Body of pancreas (tissue), 4 donors: ENCODE results near the gene TIGD2. TPM values are rescaled to one million over a fixed set of nuclear protein-coding genes. Genes with fewer than 3 reads are reported as not detected.

ENCODE experiments used
- ATAC-seq: fragments of 150-250 bp; one replicate; pipeline ENCODE4 v1.9.1; 2016
- DNase-seq, 4 donors: peaks; one replicate each; pipeline ENCODE4 v3.0.0-alpha.2; 2019
- H3K27ac ChIP-seq, 4 donors: fragments of 200-600 bp; sonication (generic); 1 replicate in 3 of 4; 2 replicates in 1 of 4; pipeline versions ENCODE4 v1.5.1 to v1.6.1; 2016 to 2019; ENCODE audit warnings: mild to moderate bottlenecking in 1 of 4, mixed read lengths in 1 of 4, moderate library complexity in 1 of 4
- H3K27me3 ChIP-seq, 2 donors: fragments of 200-600 bp; sonication (generic); one replicate each; pipeline ENCODE4 v1.6.0; 2016; ENCODE audit warnings: mild to moderate bottlenecking in 1 of 2
- H3K36me3 ChIP-seq, 2 donors: fragments of 200-600 bp; sonication (generic); replicated peaks in 1 of 2; 2 replicates each; pipeline ENCODE4 v1.5.1; 2016; ENCODE audit warnings: low read depth in 2 of 2; ENCODE audit not compliant: insufficient read depth in 1 of 2
- H3K4me1 ChIP-seq: fragments of 200-600 bp; sonication (generic); one replicate; pipeline ENCODE4 v1.6.0; 2016
- H3K4me3 ChIP-seq, 2 donors: fragments of 200-600 bp; sonication (generic); 1 replicate in 1 of 2; 2 replicates in 1 of 2; pipeline ENCODE4 v1.5.1; 2016 to 2019
- H3K9me3 ChIP-seq, 3 donors: fragments of 200-600 bp; sonication (generic); 1 replicate in 2 of 3; 2 replicates in 1 of 3; pipeline ENCODE4 v1.5.1; 2016
- CTCF ChIP-seq, 7 experiments: fragments of 450-650 bp in 4 of 7; fragments of 200-600 bp in 3 of 7; sonication (generic) in 3 of 7; IDR thresholded peaks; one replicate each; pipeline ENCODE4 v1.5.1; 2016 to 2019; ENCODE audit warnings: antibody characterized with exemption in 7 of 7
- POLR2A ChIP-seq, 3 donors: fragments of 450-650 bp; IDR thresholded peaks; one replicate each; pipeline ENCODE4 v1.6.1; 2016; ENCODE audit warnings: antibody characterized with exemption in 3 of 3, mild to moderate bottlenecking in 2 of 3
- WGBS, 2 donors: methylation state at CpG; one replicate each; pipeline ENCODE4 v1.1.5; 2017; 5-methylcytosine and 5-hydroxymethylcytosine counted together
- intact Hi-C: fragments of 100-400 bp; cut with DNase I; formaldehyde crosslinking; loops from one replicate; pipeline ENCODE4 v1.15.1; 2023
- total RNA-seq, 2 donors: library from RNA; depleted of rRNA; stranded (reverse); fragments of >200 nt; gene quantifications; one replicate each; pipeline ENCODE4 v1.1.0, GENCODE V29; 2016

TIGD2 gene
- total RNA-seq, 2 donors from 2014 or later = 0.99 to 3.6 TPM

- Histone ChIP-seq H3K27ac (no peak overlapping the region), H3K9me3 (no peaks in the 10 kb centered on the region), H3K36me3 (no peaks in the 10 kb centered on the region), H3K27me3 (no peaks in the 10 kb centered on the region), H3K4me3 (no peak overlapping the region), H3K4me1 (peaks cover 17% of the 10 kb centered on the region)
- intact Hi-C loops = no loop called here
- no peak for ATAC-seq
- TF ChIP-seq CTCF (IDR thresholded peaks at IDR 0.05) (no peak), POLR2A (IDR thresholded peaks at IDR 0.05) (no peak)
- no peak for DNase-seq
- WGBS, 2 donors = 88 to 93% methylated on average over 2 of the region's 2 CpGs
Observed at GRCh38 chr4:89113415-89113814, 2.1 kb downstream of the TIGD2 start.

GRCh38 chr4:89114100-89114499, 2.8 kb downstream of the TIGD2 start:
- Histone ChIP-seq H3K4me3 (no peak overlapping the region), H3K36me3 (no peaks in the 10 kb centered on the region), H3K4me1 (peaks cover 14% of the 10 kb centered on the region), H3K27me3 (no peaks in the 10 kb centered on the region), H3K9me3 (no peaks in the 10 kb centered on the region), H3K27ac (no peak overlapping the region)
- ATAC-seq (no peak), DNase-seq (no peak)
- intact Hi-C loops = no loop called here
- 37 to 42% methylated on average over 3 of the region's 3 CpGs for WGBS, 2 donors
- TF ChIP-seq POLR2A (IDR thresholded peaks at IDR 0.05) (no peak), CTCF (IDR thresholded peaks at IDR 0.05) (no peak)

- no peak overlapping the region for H3K4me3 ChIP-seq
Observed at GRCh38 chr4:89117115-89117514, 5.8 kb downstream of the TIGD2 start.

GRCh38 chr4:89119166-89119565, 7.8 kb downstream of the TIGD2 start:
- intact Hi-C loops = no loop called here
- TF ChIP-seq POLR2A (IDR thresholded peaks at IDR 0.05) = no peak
- TF ChIP-seq CTCF (IDR thresholded peaks at IDR 0.05) = no peak
- ATAC-seq = no peak
- Histone ChIP-seq H3K4me1 (peaks cover under 1% of the 10 kb centered on the region), H3K36me3 (no peaks in the 10 kb centered on the region), H3K9me3 (no peaks in the 10 kb centered on the region), H3K27ac (no peak overlapping the region), H3K4me3 (no peak overlapping the region), H3K27me3 (no peaks in the 10 kb centered on the region)
- 67 to 91% methylated on average over 1 of the region's 1 CpG for WGBS, 2 donors
- DNase-seq = no peak

More at GRCh38 chr4:89117115-89117514, 5.8 kb downstream of the TIGD2 start:
- no peaks in the 10 kb centered on the region for H3K9me3 ChIP-seq
- 66 to 73% methylated on average over 3 of the region's 3 CpGs for WGBS, 2 donors
- H3K27me3 ChIP-seq = no peaks in the 10 kb centered on the region
- H3K27ac ChIP-seq = no peak overlapping the region
- no peaks in the 10 kb centered on the region for H3K36me3 ChIP-seq
- DNase-seq (no peak), ATAC-seq (no peak)
- TF ChIP-seq POLR2A (IDR thresholded peaks at IDR 0.05) (no peak), CTCF (IDR thresholded peaks at IDR 0.05) (no peak)
- H3K4me1 ChIP-seq = peaks cover 11% of the 10 kb centered on the region
- intact Hi-C loops = no loop called here

GRCh38 chr4:89119836-89120235, 8.5 kb downstream of the TIGD2 start:
- peaks cover 6% of the 10 kb centered on the region for H3K4me1 ChIP-seq
- 97 to 98% methylated on average over 3 of the region's 3 CpGs for WGBS, 2 donors
- DNase-seq = no peak
- H3K9me3 ChIP-seq = no peaks in the 10 kb centered on the region
- no peak overlapping the region for H3K4me3 ChIP-seq
- no peak for TF ChIP-seq CTCF (IDR thresholded peaks at IDR 0.05)
- intact Hi-C loops = no loop called here
- no peaks in the 10 kb centered on the region for H3K36me3 ChIP-seq
- ATAC-seq = no peak
- H3K27me3 ChIP-seq = no peaks in the 10 kb centered on the region
- H3K27ac ChIP-seq = no peak overlapping the region
